Stimulated activated CD4-positive, alpha-beta T cell treated with anti-CD3 and anti-CD28 coated beads, Interleukin-4, amount 100 ng/mL, for 24 hours (primary cell): Measurements from ENCODE around the gene PRKCB.
A peak's percentile ranks its signal among the peaks of the same experiment; 100 is the strongest.

ENCODE experiments used
- DNase-seq: peaks from one replicate; pipeline ENCODE4 v3.0.0-alpha.2; 2020

Gene PRKCB

DNA sequence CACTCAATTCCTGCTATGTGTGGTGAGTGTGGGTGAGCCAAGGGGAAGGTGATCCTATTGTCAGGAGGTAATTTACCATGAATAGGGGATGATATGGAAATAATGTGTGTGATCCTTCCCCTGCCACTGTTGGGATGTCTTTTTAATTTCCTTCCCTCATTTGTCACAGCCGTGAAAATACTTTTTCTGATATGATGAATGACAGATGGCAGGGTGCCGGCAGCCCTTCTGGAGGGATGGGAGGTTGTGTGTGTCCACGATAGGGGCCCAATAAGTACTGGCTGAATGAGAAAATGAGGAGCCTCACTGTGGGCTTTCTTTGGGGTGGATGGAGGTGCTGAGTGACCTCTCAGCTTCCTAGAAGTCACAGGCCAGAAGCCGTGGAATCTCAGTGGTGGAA, 109.5 kb downstream of the PRKCB start:
- no peak for DNase-seq

DNA sequence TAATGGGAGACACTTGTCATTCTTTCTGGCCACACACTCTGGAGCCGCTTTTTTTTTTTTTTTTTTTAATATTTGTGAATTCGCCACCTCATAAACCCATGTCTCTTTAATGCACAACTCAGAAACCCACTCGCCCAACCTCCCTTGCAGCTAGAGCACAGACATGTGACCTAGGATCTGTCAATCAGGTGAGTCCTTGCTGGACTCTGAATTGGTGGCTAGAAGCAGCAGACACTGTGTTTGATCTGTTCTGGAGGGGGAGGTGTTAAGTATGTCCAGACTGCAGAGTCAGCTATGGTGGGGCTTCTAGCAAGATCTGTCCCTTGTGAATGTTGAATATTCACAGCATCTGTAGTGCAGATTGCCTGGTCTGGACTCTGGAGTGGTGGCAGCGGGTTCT, 112.1 kb downstream of the PRKCB start:
- no peak for DNase-seq

DNA sequence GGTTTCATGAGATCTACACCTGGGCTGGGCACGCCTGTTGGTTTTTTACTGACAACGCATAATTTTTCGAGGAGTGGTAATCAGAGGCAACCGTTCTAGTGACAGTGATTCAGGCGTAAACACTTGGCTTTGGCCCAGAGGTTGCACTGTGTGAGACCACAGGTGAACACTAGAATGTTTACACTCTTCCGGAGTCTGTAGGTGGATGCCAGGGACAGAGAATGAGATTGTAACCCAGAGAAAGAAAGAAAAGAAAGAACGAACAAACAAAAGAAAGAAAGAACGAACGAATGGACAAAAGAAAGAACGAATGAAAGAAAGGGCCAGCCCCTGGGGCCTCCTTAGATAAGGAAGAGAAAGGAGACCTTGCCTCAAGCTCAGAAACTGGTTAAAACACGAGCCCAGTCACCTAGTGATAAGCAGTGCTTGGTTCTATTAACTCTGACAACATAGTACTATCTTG, 113.2 kb downstream of the PRKCB start:
- DNase-seq: peak; percentile 42

DNA sequence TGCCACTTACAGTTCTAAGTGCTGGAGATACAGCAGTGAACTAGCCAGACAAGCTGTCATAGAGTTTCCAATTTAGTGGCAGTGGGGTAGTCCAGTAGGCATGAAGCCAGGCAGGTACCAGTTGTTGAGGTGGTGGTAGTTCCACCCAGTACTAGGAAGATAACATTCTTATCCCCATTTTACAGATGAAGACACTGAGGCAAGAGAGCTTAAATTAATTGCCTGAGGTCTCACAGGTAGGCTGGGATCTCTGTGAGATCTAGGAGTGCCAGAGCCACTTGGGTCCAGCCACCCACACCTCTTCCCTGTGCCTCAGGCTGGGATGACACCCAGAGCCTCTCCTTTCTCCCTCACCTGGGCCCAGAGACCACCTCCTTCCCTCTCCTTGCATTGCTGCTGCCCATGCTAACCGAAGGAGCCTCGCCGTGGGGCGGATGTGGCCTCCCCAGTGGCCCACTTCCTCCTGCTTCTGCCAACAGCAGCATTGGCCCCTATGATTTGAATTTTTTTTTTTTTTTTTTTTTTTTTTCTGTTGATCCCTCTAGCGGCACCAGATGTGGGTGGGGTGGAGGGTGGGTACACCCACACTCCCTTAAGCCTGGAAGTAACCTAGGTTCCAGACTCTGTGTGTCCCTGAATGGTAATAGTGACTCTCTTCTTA, 114.0 kb downstream of the PRKCB start:
- DNase-seq: peak; percentile 35

DNA sequence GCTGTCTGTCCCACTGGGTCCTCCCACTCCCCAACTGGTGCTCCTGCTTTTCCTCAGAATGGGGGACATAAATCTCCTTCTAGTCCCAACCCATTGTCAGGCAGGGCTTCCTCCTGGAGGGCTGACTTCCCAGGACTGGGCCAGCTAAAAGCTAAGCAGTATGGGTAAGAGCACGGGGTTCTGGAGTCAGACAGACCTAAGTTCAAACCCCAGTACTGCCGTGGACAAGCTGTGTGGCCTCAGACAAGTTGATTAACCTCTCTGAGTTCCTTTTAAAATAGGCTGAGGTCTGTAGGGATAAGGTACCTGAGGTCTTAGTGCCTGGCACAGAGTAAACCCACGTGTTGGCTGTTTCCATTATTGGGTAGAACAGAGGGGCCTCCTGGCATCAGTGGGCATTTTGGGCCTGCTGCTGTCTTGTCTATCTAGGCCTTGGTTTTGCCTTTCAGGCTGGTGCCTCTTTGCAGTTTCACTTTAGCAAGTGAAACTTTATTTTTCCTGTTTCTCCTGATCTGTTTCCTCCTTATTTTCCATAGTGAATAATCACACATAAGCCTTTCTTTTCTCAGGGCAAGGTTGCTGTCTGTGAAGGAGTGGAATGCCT, 114.6 kb downstream of the PRKCB start:
- DNase-seq: no peak

DNA sequence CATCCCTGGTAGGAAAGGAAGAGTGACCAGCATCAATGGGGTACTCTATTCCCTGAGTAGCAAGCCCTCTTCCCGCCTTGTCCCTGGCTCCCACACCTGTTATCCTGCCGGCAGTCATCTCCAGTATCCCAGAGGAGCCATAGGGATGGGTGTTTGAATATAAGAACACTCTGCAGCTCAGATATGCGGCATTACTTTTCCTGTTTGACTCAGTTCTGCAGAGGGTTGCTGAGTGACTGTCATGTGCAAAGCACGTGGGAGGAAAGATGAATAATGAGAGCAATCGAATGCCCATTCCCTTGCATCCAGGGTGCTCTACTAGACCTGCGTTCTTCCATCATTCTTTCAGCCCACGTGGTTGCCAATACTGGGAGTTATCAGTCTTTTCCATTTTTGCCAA, 115.1 kb downstream of the PRKCB start:
- peak; percentile 48 for DNase-seq

DNA sequence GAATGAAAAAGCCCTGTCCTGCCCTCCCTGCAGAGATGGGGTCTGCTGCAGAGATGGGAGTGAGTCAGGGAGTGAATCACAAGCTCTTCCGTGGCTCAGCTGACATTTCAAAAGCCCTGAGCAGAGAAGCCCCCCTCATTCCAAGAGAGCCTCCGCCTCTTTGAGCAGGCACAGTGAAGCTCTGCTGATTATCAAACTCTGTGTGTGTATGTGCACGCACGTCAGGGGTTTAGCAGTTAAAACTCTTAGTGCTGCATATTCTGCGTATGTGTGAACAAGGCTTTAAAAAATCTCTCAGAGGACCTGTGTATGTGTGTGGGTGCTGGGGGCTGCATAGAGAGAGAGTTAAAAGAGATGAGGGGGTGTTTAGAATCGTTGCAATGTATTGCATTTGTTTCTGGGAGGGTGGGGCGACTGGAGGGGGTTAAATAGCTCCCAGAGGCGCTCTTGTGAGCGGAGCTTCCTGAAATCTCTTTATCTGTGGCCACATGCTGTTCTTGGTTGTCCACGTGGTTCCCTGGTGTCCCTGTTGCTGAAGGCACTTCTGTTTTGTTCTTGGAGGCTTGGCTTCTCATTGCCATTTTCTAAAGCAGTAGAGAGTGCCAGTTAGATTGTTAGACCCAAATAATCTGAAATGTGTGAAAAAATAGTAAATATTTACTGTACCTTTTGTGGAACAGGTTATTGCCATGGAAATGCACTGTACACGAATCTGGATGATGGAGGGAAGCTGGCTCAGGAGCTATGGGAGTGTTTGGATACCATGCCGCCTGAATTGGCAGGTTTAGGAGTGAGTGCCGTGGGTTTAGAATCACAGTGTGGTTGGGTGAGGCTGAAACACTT, 116.6 kb downstream of the PRKCB start:
- DNase-seq: peak; percentile 59

DNA sequence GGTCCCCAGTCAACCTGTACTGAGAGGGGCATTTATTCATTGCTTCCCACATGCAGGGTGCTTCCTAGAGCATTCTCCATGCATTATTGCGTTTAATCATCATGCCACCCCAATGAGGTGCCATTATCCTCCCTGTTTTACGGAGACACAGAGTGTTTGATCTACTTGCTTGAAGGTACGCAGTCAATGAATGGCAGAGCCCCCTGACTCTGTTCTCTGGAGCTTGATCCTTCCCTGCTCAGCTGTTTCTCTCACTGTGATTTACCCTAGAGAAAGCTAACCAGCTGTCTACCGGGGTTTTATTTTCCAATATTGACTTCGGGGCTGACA, 117.2 kb downstream of the PRKCB start:
- no peak for DNase-seq

DNA sequence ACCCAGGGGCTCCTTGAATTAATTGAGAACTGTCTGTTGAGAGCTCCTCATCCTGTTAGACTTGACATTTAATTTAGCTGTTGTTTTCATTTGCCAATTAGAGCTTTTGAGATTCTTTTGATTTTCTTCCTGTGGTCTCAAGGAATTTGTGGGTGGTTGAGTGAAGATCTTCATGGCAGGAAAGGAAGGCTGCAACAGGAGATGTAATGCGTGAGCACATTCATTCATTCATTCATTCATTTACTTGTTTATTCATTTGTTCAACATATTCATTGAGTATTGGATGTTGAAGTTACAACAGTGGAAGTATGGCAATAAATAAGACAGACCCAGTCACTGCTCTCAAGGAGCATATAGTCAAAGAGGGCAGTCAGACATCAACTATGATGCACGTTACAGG, 117.7 kb downstream of the PRKCB start:
- no peak for DNase-seq

DNA sequence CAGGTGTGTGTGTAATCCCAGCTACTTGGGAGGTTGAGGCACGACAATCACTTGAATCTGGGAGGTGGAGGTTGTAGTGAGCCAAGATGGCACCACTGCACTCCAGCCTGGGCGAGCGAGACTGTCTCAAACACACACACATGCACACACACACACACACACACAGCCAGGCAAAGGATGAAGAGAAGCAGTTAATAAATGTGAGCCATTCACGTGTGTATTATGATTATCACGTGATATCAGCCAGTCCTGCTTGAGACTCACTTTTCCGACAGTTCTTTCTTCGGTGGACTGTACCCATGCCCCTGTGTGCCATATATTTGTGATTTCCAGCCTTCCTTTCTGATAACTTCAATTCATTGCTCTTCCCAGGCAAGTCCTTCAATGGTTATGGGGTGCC, 119.3 kb downstream of the PRKCB start:
- no peak for DNase-seq

DNA sequence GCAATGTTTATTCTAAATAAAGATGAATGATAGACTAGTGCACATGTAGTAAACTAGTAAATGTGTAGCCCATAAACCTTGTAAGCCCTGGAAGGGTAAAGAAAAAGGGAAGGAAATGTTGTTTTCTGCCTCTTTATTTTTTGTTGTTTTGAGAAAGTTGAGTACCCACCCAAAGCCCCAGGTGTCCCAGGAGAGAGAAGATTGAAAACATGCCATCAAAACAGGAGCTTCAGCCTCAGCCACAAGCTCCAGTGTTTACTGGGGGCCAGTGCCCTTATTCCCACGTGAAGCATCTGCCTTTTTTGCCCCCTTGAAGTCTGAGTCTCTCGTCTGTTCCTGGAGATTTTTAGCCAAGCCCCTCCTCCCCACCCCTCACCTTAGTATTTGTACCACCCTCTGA, 121.5 kb downstream of the PRKCB start:
- DNase-seq: no peak

DNA sequence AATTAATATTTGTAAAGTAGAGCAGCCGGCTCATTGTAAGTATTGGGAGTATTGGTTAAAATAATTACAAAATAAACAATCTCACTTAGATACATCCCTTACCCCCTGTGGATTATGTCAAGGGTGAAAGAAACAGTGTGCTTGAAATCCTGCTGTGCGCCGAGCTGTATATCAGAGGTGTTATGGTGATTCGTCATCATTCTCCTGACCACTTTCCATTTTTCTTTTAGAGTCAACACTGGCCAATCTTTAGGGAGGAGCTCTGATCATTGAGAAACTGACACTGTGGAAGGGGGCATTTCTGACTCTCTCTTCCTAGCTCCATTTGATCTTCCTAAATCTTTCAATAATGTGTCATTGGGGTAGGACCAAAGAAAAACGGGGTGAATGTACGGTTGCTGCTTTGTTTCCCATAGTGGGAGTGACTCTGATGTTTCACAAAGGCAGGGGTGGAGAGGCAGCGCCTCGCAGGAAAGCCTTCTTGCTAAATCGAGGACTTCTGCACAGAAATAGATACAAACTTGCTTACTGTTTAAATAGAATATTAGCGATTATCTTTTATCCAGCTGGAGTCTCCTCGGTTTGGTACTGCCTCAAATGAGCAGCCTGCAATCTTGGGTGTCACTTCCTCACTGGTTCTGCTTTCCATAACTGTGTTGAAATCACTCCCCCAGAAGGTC, 123.4 kb downstream of the PRKCB start:
- DNase-seq: no peak

DNA sequence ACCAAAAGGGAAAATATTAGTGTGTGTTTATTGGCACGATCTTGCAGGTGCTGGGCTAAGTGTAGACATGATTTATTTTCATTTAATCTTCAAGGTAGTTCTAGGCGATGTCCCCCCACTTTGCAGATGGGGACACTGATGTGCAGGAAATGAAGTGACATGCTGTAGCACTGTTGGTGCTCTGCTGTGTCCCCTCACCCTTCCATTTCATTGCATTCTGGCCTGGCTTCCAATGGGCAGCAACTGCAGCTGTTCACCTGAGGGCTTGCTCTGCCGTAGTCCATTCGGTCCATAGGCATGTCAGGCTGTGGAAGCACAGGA, 123.9 kb downstream of the PRKCB start:
- DNase-seq: no peak

DNA sequence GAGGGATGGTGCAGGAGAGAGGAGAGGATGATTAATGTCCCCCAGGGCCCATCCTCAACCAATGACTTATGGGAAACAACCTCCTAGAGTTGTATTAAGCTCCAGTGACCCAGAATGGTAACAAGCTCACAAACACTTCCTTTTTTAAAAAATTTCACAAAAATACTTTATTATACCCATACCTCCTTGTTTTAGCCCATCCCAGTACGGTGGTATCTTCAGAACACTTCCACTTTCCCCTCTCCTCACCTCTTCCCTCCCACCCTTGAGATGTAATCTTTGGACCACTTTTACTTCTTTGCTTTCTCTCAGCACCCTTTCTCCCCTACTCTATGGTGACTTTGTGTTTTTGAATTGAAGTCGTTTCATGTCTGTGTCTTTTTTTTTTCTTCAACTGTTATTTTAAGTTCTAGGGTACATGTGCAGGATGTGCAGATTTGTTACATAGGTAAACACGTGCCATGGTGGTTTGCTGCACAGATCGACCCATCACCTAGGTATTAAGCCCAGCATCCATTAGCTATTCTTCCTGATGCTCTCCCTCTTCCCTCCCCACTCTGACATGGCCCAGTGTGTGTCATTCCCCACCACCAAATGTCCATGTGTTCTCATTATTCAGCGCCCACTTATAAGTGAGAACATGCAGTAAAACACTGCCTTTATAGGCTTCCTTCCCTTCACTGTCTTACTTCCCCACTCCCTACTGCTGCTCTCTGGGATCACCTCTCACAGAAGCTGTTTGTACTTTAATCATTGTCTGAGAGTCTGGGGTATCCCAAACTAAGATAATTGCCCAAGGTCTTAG, 124.5 kb downstream of the PRKCB start:
- no peak for DNase-seq

DNA sequence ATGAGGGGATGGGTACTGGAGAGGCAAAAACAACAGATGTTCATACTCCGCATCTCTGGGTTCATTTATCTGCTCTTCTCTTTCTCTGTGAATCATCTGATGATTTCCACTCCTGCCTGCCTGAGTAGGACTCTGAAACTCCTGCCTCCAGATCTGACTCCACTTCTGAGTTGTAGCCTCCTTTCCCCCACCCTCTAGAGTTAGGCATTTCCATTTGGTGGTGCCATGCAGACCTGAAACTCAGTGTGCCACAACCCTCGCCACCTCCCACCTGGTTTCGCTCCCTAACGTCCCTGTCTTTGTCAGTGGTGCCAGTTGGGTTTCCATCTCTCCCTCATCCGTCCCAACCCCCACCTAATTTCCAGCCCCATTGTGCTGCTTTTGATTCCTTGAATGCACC, 126.2 kb downstream of the PRKCB start:
- DNase-seq: peak; percentile 81

DNA sequence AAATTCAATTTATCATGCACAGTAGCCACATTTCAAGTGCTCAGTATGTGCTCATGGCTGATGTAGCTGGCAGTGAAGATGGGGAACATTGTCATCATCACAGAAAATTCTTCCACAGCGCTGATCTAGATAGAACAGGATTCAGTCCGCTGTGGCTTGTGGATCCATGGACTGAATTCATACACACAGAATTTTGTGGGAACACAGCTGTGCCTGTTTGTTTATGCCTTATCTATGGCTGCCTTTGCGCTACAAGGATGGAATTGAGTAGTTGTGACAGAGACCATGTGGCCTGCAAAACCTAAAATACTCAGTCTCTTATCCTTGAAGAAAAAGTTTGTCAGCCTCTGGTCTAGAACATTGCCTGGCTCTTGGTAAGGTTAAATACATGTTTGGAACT, 128.4 kb downstream of the PRKCB start:
- no peak for DNase-seq

DNA sequence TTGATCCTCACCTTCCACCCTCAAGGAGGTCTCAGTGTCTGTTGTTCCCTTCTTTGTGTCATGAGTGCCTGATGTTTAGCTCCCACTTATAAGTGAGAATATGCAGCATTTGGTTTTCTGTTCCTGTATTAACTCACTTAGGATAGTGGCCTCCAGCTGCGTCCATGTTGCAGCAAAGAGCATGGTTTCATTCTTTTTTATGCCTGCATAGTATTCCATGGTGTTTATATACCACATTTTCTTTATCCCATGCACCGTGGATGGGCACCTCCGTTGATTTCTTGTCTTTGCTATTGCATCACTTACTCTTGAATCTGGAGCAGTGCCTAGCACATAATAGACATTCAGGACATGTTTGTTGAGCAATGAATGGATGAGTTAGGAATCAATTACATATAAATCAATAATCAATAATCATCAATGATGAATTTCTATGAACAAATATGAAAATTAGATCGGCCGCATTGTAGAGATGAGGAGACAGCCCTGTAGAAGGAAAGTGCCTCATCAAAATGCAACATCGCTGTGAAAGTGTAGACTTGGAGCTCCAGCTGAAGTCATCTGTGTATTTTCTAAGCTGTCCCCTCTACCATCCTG, 129.5 kb downstream of the PRKCB start:
- no peak for DNase-seq

DNA sequence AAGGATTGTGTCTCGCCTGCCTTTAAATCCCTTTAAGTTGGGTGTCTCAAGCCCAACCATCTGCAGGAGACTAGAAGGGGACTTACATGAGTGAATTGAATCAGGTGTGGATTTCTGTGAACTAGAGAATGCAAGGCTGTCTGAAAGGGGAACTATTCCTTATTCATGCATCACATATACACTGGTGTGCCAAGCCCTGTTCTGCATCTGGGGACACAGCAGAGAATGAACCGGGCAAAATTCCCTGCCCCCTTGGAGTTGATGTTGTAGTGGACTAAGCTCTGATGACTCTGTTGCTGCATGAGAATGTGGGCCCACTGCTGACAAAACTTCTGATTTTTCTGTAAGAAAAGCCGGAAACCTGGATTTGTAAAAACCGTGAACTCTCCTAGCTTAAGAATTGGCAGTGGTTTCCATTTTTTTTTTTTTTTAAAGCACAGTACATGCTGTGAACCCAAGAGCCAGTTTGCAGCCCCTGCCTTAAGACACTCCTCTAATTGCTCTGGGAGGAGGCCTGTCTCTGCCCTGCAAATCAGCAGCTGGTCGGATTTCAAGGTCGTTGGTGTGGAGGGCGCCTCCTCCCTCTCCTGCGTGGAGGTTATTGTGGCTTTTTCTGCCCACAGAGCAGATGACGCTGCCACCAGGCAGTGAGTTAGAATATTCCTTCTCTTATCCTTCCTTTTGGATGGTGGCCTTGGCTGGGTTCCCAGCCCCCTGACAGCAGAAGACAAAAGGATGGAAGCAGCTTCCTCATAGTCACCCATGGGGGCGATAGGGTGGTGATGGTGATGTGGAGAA, 131.0 kb downstream of the PRKCB start:
- DNase-seq: no peak

DNA sequence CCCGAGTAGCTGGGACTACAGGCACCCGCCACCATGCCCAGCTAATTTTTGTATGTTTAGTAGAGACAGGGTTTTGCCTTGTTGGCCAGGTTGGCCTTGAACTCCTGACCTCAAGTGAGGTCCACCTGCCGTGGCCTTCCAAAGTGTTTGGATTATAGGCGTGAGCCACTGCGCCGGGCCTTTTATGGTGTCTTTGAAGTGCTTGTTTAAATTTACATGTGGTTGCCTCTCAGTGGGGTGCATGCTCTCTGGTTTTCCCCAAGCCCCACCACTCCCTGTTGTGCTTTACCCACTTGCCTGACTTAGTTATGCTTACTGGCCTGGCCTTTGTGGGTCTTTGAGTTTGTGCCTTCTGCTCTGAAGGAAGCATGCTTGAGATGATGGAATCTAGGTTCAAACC, 132.0 kb downstream of the PRKCB start:
- no peak for DNase-seq

DNA sequence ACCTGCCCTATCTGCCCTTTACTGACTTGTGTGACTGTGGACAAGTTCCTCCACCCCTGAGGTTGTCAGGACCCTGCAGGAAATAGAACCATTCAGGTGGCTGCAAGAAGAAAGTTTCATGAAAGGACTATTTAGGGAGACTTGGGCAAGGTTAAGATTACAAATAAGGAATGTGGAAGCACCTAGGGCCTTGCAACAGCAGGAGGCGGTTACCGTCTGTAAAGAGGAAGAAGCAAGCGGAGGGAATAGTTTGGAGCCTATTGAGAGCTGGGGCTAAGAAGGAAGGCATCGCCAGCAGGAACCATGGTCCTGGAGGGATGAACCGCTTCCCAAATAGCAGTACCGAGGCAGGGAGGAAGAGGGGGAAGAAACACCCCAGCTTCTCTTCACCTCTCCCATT, 132.4 kb downstream of the PRKCB start:
- no peak for DNase-seq

DNA sequence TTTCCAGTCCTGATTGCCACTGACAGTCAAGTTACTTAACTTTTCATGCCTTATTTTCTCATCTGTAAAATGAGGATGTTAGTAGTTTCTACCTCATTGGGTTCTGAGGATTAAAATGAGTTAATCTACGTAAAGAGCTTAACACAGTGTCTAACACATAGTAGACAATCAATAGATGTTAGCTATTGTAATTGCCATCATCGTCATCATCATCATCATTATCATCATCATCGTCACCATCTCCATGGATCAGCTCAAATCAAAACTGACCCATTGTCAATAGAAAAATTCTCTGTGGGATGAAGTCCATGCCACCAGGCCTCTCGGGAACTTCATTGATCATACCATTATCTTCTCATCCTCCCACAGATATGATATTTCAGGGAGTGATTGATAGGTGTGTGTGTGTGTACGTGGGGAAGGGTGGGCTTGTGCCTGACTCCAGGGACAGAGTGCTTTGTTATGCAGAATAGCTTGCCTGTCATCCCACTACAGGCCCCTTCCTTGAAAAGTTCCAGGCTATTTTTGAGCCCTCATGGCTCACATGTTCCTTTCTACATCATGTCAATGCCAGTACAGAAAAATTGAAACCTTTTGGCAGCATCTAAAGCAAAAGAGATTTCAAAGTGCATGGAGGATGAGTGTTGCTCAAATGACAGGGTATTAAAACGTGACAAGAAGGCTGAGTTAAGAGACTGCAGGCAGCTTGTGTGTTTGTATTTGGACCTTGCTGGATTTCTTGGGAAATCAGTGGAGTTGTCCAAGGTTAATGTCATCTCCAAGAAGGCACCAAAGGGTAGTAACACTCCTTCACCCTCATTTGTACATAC, 133.9 kb downstream of the PRKCB start:
- no peak for DNase-seq
